Hepatocyte (in vitro differentiated cells): ENCODE measurements around the gene PRRG3.

Source experiments
- CTCF ChIP-seq: fragments of 200-600 bp; sonication (generic); IDR thresholded peaks from 2 replicates; pipeline ENCODE4 v1.5.1; 2016; ENCODE audit warnings: antibody characterized with exemption, mild to moderate bottlenecking; ENCODE audit not compliant: poor library complexity
- EZH2 ChIP-seq: fragments of 200-600 bp; sonication (generic); IDR thresholded peaks from 2 replicates; pipeline ENCODE4 v1.6.1; 2016; ENCODE audit warnings: antibody characterized with exemption, mild to moderate bottlenecking, borderline replicate concordance
- EZH2phosphoT487 ChIP-seq: fragments of 200-600 bp; sonication (generic); IDR thresholded peaks from one replicate; pipeline ENCODE4 v1.6.1; 2018; ENCODE audit warnings: antibody characterized with exemption, mild to moderate bottlenecking, low read depth, moderate library complexity; ENCODE audit not compliant: unreplicated experiment, severe bottlenecking

- TF ChIP-seq CTCF (no peak), EZH2 (no peak), EZH2phosphoT487 (no peak)
Measured at GRCh38 chrX:151729056-151729725, 33.9 kb downstream of the PRRG3 start.
